Left lobe of liver (tissue), 2 donors: ENCODE results near the gene RNASE8. TPM values are rescaled to one million over a fixed set of nuclear protein-coding genes. Genes with fewer than 3 reads are reported as not detected.

Experiments used
- ATAC-seq: fragments of 200-7000 bp; cut with Tn5 transposase; one replicate; pipeline ENCODE4 v1.9.1; 2020; ENCODE audit warnings: mild to moderate bottlenecking, moderate library complexity
- DNase-seq: peaks from one replicate; pipeline ENCODE4 v3.0.0-alpha.2; 2020; ENCODE audit warnings: low spot score
- total RNA-seq: library from RNA; stranded (reverse); gene quantifications from one replicate; pipeline ENCODE4 v1.2.1, GENCODE V29; 2021
- donor health status: DM: no; HTN: no; CAD: no; lungs with moderate emphysema.
- donor health status: DM: no; HTN: yes; CAD: no.

RNASE8 gene
- total RNA-seq, 1 donor from 2014 or later: not detected

DNA sequence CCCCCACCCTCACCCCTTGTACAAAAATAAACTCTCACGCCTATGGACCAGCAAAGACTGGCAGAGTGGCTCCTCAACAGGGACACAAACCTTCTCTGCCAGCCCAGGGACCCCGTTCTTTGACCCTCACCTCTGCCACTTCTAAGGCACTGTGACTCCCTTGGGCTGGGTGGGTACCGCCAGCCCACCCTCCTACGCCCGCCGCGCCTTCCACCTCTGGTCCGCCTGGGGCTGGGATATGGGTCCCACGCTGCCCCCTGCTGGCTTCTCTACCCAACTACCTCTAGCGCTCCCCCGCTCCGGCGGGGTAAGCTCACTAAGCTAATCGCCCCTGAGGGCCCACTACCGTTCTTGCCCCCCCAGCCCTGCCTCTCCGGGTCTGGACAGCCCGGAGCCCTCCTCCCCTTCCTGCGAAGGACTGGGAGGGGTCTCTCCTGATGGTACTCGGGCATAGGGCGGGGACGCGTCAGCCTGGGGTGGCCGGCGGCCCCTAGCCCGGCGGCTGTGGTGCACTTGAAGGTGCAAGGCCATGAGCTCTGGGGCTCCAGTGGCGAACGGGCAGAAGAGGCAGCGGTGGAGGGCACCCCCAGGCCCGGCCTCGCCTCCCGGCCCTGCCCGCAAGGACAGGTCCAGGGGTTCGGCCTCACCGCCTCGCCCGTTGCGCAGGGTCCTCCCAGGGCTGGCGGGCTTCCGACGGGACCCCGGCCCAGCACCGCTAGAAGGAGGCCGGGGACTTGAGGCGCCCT is 32.7 kb downstream of the RNASE8 start:
- ATAC-seq (no peak), DNase-seq (peak; percentile 58)

GRCh38 chr14:21090940-21091663 is 33.5 kb downstream of the RNASE8 start:
- no peak for ATAC-seq

GRCh38 chr14:21091821-21092272 is 34.2 kb downstream of the RNASE8 start:
- peak; percentile 13 for ATAC-seq
- DNase-seq: no peak

More at GRCh38 chr14:21090940-21091663, 33.5 kb downstream of the RNASE8 start:
- no peak for DNase-seq

GRCh38 chr14:21092273-21093011 is 34.8 kb downstream of the RNASE8 start:
- ATAC-seq: peak; percentile 95
- DNase-seq: peak; percentile 87

DNA sequence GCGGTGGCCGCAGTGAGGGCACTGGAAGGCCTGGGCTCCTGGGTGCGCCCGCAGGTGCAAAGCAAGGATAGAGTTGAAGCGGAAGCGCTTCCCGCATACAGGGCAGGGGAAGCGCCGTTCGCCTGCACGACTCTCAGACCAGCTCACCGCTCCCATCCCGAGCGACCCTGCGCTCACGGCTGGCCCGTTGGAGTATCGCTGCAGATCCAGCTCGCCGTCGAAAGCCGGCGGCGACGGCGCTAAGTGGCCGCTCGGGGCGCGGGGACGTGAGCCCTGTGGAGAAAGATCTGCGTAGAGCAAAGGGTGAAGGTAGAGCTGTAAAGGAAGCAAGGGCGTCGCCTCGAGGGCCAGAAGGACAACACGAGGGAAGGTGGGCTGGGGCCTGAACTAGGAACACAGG is 35.4 kb downstream of the RNASE8 start:
- ATAC-seq (no peak), DNase-seq (no peak)

GRCh38 chr14:21093769-21094681 is 36.4 kb downstream of the RNASE8 start:
- ATAC-seq: no peak
- no peak for DNase-seq

DNA sequence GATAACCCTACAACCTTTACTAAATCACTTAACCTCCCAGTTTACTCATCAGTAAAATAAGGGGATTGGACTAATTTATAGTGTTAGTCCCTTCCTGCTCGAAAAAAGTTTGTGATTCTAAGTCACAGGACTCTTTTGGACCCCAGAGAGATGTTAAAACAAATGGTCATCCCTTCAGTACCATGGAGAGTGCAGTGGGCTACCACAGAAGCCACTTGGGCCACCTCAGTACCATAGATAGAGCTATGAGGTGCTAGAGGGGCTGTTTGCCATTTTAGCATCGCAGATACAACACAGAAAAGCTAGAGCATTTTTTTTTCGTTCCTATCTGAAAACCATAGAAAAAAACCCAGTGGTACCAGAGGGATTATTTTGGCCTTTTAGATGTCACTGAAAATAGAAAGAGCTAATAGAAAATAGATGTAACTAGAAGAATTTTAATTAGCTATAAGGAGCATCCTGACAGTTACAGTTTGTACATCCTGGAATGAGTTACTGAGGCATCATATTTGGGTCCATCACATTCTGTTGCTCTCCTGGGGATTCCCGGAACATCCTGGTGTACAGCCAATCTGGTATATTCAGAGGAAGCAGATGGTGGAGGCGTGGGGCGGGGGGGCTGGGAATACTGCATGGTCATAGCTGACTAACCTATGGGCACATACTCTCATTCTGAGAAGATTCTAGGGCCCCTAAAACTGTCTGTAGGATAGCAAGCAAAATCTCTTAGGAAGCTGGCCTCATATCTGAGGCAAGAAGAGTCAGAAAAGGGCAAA is 38.0 kb downstream of the RNASE8 start:
- ATAC-seq: no peak

GRCh38 chr14:21096438-21096837 is 38.8 kb downstream of the RNASE8 start:
- no peak for ATAC-seq
- no peak for DNase-seq

More for the DNA sequence above, 38.0 kb downstream of the RNASE8 start:
- no peak for DNase-seq

DNA sequence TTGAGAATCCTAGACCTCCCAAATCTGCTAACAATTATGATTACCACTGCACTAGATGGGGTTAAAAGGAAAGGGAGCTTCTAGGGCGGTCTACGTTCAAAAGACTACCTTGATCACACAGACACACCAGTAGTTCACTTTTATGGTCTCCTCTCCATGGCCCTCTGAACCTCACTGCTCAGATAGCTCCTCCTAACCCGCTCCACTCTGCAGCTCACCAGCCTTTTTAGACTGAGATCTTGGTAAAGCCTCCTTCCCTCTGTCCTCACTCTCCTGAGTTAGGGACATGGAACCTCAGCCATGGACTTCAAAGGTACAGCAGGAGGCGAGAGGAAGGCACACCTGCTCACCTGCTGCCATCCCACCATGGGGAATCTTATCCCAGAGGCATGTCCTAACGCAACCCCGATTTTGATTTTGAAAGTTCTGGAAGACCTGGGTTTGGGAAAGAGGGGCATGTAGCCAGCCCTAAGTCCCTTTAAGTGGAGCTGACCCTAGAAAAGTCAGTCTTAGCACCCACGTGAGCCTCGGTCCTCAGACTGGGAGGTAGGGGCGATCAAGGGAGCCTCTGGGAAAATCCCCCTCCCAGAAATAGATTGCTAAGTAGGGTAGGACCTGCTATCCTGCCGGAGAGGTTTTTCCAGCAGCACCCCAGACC is 39.5 kb downstream of the RNASE8 start:
- DNase-seq: no peak
- ATAC-seq: no peak

DNA sequence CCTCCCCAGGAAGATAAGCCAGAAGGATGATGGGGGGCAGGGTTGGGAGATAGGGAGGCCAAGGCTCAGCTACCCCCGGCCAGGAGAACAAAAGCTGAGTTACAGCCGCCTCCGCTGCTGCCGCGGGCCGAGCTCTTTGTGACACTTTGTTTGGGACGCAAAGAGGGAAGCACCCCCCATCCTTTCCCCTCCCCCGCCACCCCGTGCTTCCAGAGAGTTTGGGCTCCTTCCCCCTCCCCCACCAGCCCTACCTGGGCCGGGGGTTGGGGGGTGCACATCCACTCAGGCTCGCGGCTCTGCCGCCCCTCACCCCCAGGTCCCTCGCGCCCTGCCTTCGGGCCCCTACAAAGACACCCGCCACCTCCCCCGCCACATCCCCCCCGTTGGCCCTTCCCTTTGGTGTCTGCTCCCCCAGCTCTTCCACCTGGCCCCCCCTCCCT is 40.0 kb downstream of the RNASE8 start:
- ATAC-seq (peak; percentile 26), DNase-seq (peak; percentile 45)

GRCh38 chr14:21098076-21098891 is 40.7 kb downstream of the RNASE8 start, which contains the start of gene ZNF219:
ZNF219 (minus strand) TSS chr14:21098655; CDS start chr14:21093591, 5,064 bp downstream.
- DNase-seq (peak; percentile 51), ATAC-seq (peak; percentile 47)

- no peak for ATAC-seq
- DNase-seq: no peak
These were observed 41.4 kb downstream of the RNASE8 start for GRCh38 chr14:21098892-21099595.

DNA sequence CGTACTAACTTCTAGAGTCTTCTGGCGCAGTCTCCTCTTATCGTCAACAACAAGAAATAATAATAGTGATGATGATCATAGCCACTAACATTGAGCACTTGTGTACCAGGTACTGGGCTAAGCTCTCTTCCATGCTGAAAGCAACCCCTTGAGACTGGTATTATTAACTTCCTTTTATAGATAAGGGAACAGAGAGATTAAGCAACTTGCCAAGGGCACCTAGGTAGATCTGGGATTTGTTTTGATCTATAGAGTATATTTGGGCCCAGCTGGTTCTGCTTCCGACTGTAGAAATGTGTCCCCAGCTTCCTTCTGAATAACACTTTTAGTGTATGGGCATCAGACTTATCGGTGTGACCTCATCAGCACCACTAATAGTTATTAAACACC is 42.0 kb downstream of the RNASE8 start:
- ATAC-seq (no peak), DNase-seq (no peak)

DNA sequence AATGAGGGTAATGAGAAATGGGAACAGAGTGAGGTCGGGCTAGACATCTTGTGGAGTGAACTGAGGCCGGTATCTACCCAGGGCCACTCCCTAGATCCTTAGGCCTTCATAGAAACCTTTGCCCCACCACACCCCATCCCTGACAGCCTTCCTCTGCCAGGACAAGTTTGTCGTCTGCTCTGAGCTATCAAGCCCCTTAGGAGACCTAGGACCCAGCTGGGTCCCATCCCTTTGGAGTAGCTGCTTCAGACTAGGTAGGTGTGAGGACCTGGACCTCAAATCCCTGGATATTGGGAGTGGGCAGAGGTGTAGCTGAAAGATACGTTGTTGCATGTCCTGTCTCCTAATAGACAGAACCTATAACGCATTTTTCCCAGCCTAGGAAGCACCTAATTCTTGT is 43.3 kb downstream of the RNASE8 start, which contains the start of gene TMEM253:
Gene TMEM253, plus strand, starts transcription at position 136 of the 400 bp plus-strand sequence. CDS start 278 bp downstream, outside the sequence.
- no peak for DNase-seq
- ATAC-seq: no peak

DNA sequence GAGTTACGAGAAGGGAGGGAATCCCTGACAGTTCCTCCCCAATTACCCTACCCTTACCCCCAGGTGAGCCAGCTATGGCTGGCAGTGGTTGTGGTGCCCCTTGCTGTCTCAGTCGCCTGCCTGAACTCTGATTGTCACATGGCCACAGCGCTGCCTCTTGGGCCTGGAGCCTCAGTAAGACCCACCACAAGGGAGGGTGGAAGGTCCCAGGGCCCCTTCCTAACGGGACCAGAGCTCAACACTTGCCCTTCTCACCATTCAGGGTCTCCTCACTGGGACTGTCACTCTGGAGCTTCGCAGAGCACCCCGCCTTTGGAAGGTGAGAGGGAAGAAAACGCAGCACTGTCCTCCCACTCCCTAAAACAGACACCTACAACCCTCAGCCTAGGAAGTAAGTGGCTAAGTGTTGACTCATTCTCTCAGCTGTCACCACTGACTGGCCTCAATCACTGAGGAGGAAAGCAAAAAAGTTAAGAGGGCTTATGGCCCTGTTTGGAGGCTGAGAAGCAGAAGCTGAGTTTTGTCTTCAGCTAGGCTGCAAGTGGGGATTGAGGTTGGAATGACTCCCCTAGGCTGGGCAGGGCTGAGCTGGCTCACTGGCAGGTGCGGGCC is 44.3 kb downstream of the RNASE8 start:
- DNase-seq (no peak), ATAC-seq (no peak)

DNA sequence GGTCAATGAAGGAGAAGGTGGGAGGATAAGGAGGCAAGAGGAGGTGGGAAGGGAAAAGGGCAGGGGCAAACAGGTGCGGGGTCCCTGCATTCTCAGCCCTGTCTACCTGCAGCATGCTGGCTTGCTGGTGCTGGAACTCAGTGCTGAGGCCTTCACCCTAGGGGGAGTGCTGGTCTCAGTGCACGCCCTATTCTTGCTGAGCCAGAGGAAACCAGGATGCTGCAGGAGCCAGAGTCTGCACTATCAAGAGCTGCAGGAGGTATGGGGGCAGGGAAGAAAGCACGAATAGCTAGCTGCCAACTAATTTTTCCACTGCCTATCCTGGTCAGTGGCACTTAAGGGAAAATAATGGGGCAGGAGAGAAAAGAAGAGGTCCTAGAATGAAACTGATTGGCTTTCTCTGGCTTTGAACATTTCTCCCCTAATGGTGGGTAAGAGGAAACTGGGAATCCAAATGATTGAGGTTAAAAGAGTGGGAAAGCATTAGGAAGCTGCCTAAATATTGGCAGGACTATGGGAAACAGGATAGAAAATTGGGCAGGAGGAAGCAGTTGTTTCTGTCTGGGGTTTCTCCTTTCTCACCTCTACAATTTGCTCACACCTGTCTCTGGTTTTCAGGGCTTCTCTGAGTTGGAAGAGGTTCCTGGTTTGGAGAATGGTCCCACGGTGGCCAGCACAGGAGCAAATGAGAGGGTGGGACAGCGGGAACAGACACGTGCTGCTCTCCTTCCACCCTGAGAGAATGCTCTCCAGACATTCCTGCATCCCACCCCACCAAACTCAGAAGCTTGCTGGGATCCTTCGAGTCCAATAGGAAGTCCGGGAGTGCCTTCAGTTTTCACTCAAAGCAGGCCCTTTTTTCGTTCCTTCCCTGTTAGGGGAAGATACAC is 45.1 kb downstream of the RNASE8 start:
- DNase-seq (no peak), ATAC-seq (no peak)
